Prostate gland (tissue), 2 donors: Measurements from ENCODE around the gene COL1A1. TPM values are rescaled to one million over a fixed set of nuclear protein-coding genes. Genes with fewer than 3 reads are reported as not detected.
A peak's percentile ranks its signal among the peaks of the same experiment; 100 is the strongest.

Source experiments
- DNase-seq: peaks from one replicate; pipeline ENCODE4 v3.0.0-alpha.2; 2019; ENCODE audit warnings: low spot score
- H3K27ac ChIP-seq, 2 donors: fragments of 200-600 bp; sonication (generic); 2 replicates each; pipeline ENCODE4 v1.5.1; 2017 to 2019
- H3K27me3 ChIP-seq: fragments of 200-600 bp; sonication (generic); replicated peaks from 2 replicates; pipeline ENCODE4 v1.5.1; 2019; ENCODE audit not compliant: insufficient read depth
- H3K36me3 ChIP-seq, 2 donors: fragments of 200-600 bp; sonication (generic); 1 replicate in 1 of 2; 2 replicates in 1 of 2; pipeline versions ENCODE4 v1.5.1 to v1.8.1; 2017 to 2019
- H3K4me1 ChIP-seq: fragments of 200-600 bp; sonication (generic); replicated peaks from 2 replicates; pipeline ENCODE4 v1.5.1; 2019
- H3K4me3 ChIP-seq, 2 donors: fragments of 200-600 bp; sonication (generic); 2 replicates each; pipeline ENCODE4 v1.5.1; 2017 to 2019
- H3K9me3 ChIP-seq: fragments of 200-600 bp; sonication (generic); 2 replicates; pipeline ENCODE4 v1.5.1; 2017
- CTCF ChIP-seq, 4 experiments: fragments of 200-600 bp in 2 of 4; fragments of 450-650 bp in 2 of 4; sonication (generic) in 2 of 4; IDR thresholded peaks; 1 replicate in 3 of 4; 2 replicates in 1 of 4; pipeline ENCODE4 v1.5.1; 2016 to 2019; ENCODE audit warnings: antibody characterized with exemption in 4 of 4, mild to moderate bottlenecking in 2 of 4, moderate library complexity in 2 of 4
- POLR2A ChIP-seq: fragments of 450-650 bp; IDR thresholded peaks from one replicate; pipeline ENCODE4 v1.6.1; 2016; ENCODE audit warnings: antibody characterized with exemption, mild to moderate bottlenecking
- POLR2AphosphoS5 ChIP-seq: sonication (generic); formaldehyde crosslinking; IDR thresholded peaks from one replicate; pipeline ENCODE4 v1.6.1; 2017; ENCODE audit warnings: antibody characterized with exemption
- WGBS: methylation state at CpG from one replicate; pipeline ENCODE4 v1.1.5; 2018; 5-methylcytosine and 5-hydroxymethylcytosine counted together
- intact Hi-C: fragments of 100-400 bp; cut with DNase I; formaldehyde crosslinking; loops from one replicate; pipeline ENCODE4 v1.14.2; 2022
- total RNA-seq, 2 donors: library from RNA; depleted of rRNA; stranded (reverse); fragments of >200 nt; gene quantifications; one replicate each; pipeline ENCODE4 v1.1.0, GENCODE V29; 2016

COL1A1 gene
- total RNA-seq, 2 donors from 2014 or later, result 21.5 to 81.0 TPM

GRCh38 chr17:50214976-50215760 is 13.7 kb upstream of the COL1A1 start:
- no peak for DNase-seq
- Histone ChIP-seq H3K4me1 (no peaks in the 10 kb centered on the region), H3K27ac (peak overlapping the region; percentile 14 to 30), H3K36me3 (no peaks in the 10 kb centered on the region), H3K27me3 (no peaks in the 10 kb centered on the region), H3K4me3 (no peak overlapping the region), H3K9me3 (no peaks in the 10 kb centered on the region)
- 66% methylated on average over 8 of the region's 8 CpGs for WGBS
- intact Hi-C loops, result no loop called here
- TF ChIP-seq POLR2AphosphoS5, result no peak
- no peak for TF ChIP-seq CTCF (IDR thresholded peaks at IDR 0.05)

- no peaks in the 10 kb centered on the region for H3K36me3 ChIP-seq
- H3K27me3 ChIP-seq, result no peaks in the 10 kb centered on the region
- TF ChIP-seq POLR2AphosphoS5 (no peak), POLR2A (no peak), CTCF (IDR thresholded peaks at IDR 0.05) (no peak)
- no peaks in the 10 kb centered on the region for H3K9me3 ChIP-seq
- no peak overlapping the region for H3K4me3 ChIP-seq
- DNase-seq, result no peak
- H3K4me1 ChIP-seq, result no peaks in the 10 kb centered on the region
- 72% methylated on average over 9 of the region's 9 CpGs for WGBS
- H3K27ac ChIP-seq, result no peak overlapping the region
- intact Hi-C loops, result no loop called here
Observed at GRCh38 chr17:50213026-50214022, 11.9 kb upstream of the COL1A1 start.

GRCh38 chr17:50212121-50212843 is 10.9 kb upstream of the COL1A1 start:
- H3K4me3 ChIP-seq, result no peak overlapping the region
- intact Hi-C loops, result no loop called here
- no peak for DNase-seq
- no peaks in the 10 kb centered on the region for H3K4me1 ChIP-seq
- WGBS, result 63% methylated on average over 15 of the region's 15 CpGs
- no peaks in the 10 kb centered on the region for H3K27me3 ChIP-seq
- H3K36me3 ChIP-seq, result no peaks in the 10 kb centered on the region
- H3K9me3 ChIP-seq, result no peaks in the 10 kb centered on the region
- H3K27ac ChIP-seq, result peak overlapping the region; percentile 2 to 69
- TF ChIP-seq POLR2A, result no peak
- TF ChIP-seq CTCF (IDR thresholded peaks at IDR 0.05), result no peak
- TF ChIP-seq POLR2AphosphoS5, result no peak

GRCh38 chr17:50211249-50212120 is 10.1 kb upstream of the COL1A1 start:
- no peaks in the 10 kb centered on the region for H3K36me3 ChIP-seq

More at GRCh38 chr17:50211249-50212120, 10.1 kb upstream of the COL1A1 start:
- Histone ChIP-seq H3K27me3 (no peaks in the 10 kb centered on the region), H3K27ac (peak overlapping the region; percentile 69 to 73), H3K4me3 (no peak overlapping the region), H3K9me3 (no peaks in the 10 kb centered on the region), H3K4me1 (no peaks in the 10 kb centered on the region)
- WGBS, result 60% methylated on average over 9 of the region's 9 CpGs
- DNase-seq, result no peak
- TF ChIP-seq POLR2A (no peak), POLR2AphosphoS5 (no peak), CTCF (IDR thresholded peaks at IDR 0.05) (no peak)
- intact Hi-C loops, result no loop called here
